Measurements from ENCODE around the gene LCOR. TPM values are rescaled to one million over a fixed set of nuclear protein-coding genes. Genes with fewer than 3 reads are reported as not detected.

The LCOR gene
- total RNA-seq, 2 donors from 2014 or later = 58.6 to 73.1 TPM

DNA sequence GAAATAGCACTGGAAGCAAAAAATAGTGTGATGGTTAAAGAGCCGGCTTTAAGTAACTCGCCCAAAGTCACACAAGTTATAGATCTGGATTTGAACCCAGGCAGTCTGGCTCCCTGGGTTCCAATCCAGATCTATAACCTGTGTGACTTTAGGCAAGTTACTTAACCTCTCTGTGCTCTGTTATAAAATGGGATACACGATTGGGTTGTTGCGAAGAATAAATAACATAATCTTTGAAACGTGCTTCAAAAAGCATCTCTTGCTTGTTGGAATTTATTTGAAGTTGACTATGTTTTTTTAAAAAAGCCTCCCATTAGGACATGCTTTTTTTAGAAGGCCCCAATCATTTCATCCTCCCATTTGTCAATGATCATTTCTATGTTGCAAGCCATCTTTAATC, 3.5 kb upstream of the LCOR start:
- Histone ChIP-seq H3K27me3 (no peaks in the 10 kb centered on the region), H3K9me3 (no peaks in the 10 kb centered on the region), H3K4me3 (no peak overlapping the region), H3K27ac (no peak overlapping the region), H3K36me3 (no peaks in the 10 kb centered on the region), H3K4me1 (no peaks in the 10 kb centered on the region), H3K9ac (ENCODE audit: low read depth in 2 of 2, low read length in 2 of 2) (no peak overlapping the region)
- TF ChIP-seq, protein P1, sequence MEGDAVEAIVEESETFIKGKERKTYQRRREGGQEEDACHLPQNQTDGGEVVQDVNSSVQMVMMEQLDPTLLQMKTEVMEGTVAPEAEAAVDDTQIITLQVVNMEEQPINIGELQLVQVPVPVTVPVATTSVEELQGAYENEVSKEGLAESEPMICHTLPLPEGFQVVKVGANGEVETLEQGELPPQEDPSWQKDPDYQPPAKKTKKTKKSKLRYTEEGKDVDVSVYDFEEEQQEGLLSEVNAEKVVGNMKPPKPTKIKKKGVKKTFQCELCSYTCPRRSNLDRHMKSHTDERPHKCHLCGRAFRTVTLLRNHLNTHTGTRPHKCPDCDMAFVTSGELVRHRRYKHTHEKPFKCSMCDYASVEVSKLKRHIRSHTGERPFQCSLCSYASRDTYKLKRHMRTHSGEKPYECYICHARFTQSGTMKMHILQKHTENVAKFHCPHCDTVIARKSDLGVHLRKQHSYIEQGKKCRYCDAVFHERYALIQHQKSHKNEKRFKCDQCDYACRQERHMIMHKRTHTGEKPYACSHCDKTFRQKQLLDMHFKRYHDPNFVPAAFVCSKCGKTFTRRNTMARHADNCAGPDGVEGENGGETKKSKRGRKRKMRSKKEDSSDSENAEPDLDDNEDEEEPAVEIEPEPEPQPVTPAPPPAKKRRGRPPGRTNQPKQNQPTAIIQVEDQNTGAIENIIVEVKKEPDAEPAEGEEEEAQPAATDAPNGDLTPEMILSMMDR (IDR thresholded peaks at IDR 0.05) = no peak
- DNase-seq = no peak
- intact Hi-C loops (cut with DNase I) = loop anchor here (5.0 kb wide), 1 partner anchor 186 kb away; no protein-coding TSS in a partner anchor

DNA sequence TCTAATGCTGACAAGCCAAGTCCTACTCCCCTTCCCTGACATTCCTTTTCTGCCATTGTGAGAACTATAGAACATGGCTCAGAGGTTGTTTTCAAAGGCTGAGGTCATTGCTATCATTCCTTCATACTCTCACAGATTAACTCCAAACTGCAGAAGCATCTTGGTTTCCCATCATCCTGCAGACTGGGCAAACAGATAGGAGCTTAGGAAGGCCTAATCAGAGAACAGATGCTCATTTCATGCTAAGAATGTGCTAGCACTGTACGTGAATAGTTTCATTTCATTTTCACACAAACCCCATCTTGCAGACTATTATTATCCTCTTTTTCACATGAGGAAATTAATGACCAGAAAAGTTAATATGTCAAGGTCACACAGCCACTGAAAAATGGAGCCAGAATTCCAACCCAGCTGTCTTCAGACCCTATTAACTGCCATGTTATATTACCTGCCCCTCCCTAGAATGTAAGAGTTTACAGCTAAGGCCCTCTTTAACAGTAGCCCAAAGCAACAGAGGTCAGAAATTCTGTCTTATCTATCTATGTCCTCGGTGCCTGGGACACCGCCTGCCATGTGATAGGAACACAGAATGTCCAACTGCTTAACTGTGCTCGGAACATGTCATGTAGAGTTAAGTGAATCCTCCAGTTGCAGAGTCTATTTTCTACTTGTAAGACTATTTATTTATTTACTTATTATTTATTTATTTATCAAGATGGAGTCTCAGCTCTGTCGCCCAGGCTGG, 2.9 kb upstream of the LCOR start:
- Histone ChIP-seq H3K9ac (ENCODE audit: low read depth in 2 of 2, low read length in 2 of 2) (no peak overlapping the region), H3K27me3 (no peaks in the 10 kb centered on the region), H3K36me3 (no peaks in the 10 kb centered on the region), H3K4me3 (no peak overlapping the region), H3K27ac (no peak overlapping the region), H3K4me1 (no peaks in the 10 kb centered on the region), H3K9me3 (no peaks in the 10 kb centered on the region)
- TF ChIP-seq, protein P1 (IDR thresholded peaks at IDR 0.05) = no peak
- no peak for DNase-seq
- intact Hi-C loops (cut with DNase I) = loop anchor here (5.0 kb wide), 1 partner anchor 187 kb away; no protein-coding TSS in a partner anchor

DNA sequence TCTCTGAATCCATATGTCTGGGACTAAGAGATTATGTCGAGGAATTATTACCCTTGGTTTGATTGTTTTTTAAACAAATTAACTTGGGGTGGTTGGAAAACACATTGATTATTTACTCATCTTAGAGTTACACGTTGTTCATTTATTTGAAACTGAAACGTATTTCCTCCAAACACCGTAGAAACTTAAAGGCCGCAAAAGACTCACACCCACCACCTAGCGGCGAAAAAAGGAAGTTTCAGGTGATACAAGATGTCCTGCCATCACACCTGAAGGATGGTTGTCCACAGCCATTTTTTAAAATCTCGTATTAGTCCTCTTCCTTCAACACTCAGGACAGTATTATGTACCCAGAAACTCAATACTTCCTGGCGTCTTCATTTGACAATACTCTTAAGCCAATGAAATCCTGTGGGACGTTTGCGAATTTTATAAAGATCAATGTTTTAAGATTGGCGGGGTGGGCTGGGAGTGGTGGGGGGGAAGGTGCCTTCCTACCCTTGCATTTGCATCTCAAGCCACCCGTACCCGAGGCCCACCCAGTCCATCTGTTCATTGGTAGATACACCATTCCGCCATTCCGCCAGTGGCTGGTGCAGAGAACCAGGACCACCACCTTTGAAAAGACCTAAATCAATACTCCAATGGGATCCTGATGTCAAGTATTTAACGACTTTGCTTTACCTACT, 1.4 kb upstream of the LCOR start:
- DNase-seq = peak; percentile 92
- Histone ChIP-seq H3K27me3 (no peaks in the 10 kb centered on the region), H3K27ac (peak overlapping the region; percentile 95), H3K4me1 (peaks cover 5% of the 10 kb centered on the region), H3K36me3 (no peaks in the 10 kb centered on the region), H3K4me3 (no peak overlapping the region), H3K9ac (ENCODE audit: low read depth in 2 of 2, low read length in 2 of 2) (no peak overlapping the region), H3K9me3 (no peaks in the 10 kb centered on the region)
- TF ChIP-seq, protein P1 (IDR thresholded peaks at IDR 0.05) = peak; percentile 93
- intact Hi-C loops (cut with DNase I) = loop anchor here (1.0 kb wide), 1 partner anchor 64 kb away; no protein-coding TSS in a partner anchor

DNA sequence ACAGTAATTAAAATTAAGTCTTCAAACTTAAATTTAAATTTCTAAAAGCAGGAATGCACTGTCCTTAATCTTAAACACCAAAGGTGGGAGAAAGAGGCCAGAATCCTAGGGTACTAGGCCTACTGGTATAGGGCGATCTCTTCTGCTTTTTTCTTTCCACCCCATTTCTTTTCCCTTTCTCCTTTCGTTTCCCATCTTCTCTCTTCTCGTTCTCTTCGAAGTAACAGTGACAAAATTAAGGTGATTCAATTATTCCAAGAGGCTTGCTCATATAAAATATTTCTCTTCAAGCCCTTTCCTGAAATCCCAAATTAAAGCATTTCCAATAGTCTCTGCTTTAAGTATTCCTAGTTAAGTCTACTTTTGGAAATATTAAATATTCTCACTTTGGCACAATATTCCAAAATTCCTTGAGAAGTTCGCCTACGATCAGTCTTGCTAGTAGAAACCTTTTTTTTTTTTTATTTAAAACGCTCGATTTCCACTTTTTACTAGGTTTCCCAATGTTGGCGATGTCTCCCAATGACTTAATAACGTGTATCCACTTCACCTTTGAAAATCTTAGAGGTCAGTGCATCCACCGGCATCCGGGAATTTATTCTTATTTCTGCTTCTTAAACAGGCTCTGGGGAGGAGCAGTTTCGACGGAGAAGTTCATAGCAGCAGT, 765 bp upstream of the LCOR start:
- Histone ChIP-seq H3K36me3 (no peaks in the 10 kb centered on the region), H3K4me1 (peaks cover 8% of the 10 kb centered on the region), H3K4me3 (peak overlapping the region; percentile 38), H3K27ac (peak overlapping the region; percentile 95), H3K9ac (ENCODE audit: low read depth in 2 of 2, low read length in 2 of 2) (peak overlapping the region; percentile 68 to 73), H3K27me3 (no peaks in the 10 kb centered on the region), H3K9me3 (no peaks in the 10 kb centered on the region)
- no peak for DNase-seq
- TF ChIP-seq, protein P1 (IDR thresholded peaks at IDR 0.05) = no peak
- intact Hi-C loops (cut with DNase I) = no loop called here

DNA sequence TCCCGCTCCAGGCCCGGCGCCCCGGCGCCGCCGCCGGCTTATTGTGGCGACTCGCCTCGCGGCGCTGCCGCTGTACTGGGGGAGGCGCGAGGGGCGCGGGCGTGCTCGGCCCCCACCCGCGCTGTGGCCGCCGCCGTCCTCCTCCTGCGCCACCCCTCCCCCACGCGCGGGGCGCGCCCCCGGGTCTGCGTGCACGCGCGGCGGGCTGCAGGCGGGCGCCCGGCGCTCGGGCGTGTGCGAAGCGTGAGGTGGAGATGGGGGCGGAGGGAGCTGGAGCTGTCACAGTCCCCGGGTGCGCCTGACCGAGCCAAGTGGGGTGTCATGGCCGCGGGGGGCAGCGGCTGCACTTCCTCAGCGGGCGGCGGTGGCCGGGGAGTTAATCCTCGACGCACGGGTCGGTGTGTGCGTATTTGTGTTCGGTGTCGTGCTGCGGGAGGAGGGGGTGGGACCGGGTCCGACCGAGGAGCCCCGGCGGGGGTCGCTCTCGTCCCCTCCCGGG, 672 bp downstream of the LCOR start:
- peak; percentile 87 for DNase-seq
- peak overlapping the region; percentile 89 for H3K9ac ChIP-seq (ENCODE audit: low read depth in 2 of 2, low read length in 2 of 2)
- intact Hi-C loops (cut with DNase I) = no loop called here
- H3K27me3 ChIP-seq = no peaks in the 10 kb centered on the region
- H3K4me3 ChIP-seq = peak overlapping the region; percentile 94
- H3K36me3 ChIP-seq = no peaks in the 10 kb centered on the region
- peaks cover 8% of the 10 kb centered on the region for H3K4me1 ChIP-seq
- TF ChIP-seq, protein P1 (IDR thresholded peaks at IDR 0.05) = no peak
- no peaks in the 10 kb centered on the region for H3K9me3 ChIP-seq
- peak overlapping the region; percentile 95 for H3K27ac ChIP-seq

All from colonic mucosa (tissue), 4 donors.